ENCODE results near the gene SPINT2. TPM values are rescaled to one million over a fixed set of nuclear protein-coding genes. Genes with fewer than 3 reads are reported as not detected.

SPINT2 gene
- total RNA-seq, 1 experiment from 2014 or later: not detected

- intact Hi-C loops (cut with micrococcal nuclease; ENCODE audit: unreplicated experiment): loop anchor here (10.0 kb wide), 1 partner anchor 188 kb away; no protein-coding TSS in a partner anchor
- H3K27me3 ChIP-seq (replicated peaks; ENCODE audit: insufficient read depth, low read depth, low read length, poor library complexity): no peaks in the 10 kb centered on the region
- BruUV-seq (replicated peaks): no TSS peak
- ChIA-PET CTCF (interaction anchor here (0.9 kb wide), 1 partner anchor 99 kb away, joined by 3 read pairs; no protein-coding TSS in a partner anchor), POLR2A (ENCODE audit: low non-redundant PET) (no interaction called here)
- no peaks in the 10 kb centered on the region for H3K4me1 ChIP-seq (ENCODE audit: insufficient read depth, low read length, poor library complexity, severe bottlenecking)
- H3K27ac ChIP-seq (ENCODE audit: low read depth, low read length, poor library complexity, severe bottlenecking): no peak overlapping the region
- no peak overlapping the region for H3K4me3 ChIP-seq (ENCODE audit: low read depth, low read length, poor library complexity, severe bottlenecking)
- DNase-seq (ENCODE audit: low spot score): no peak
- no peaks in the 10 kb centered on the region for H3K36me3 ChIP-seq (ENCODE audit: insufficient read depth, low read length, poor library complexity, severe bottlenecking)
- no peaks in the 10 kb centered on the region for H3K9me3 ChIP-seq (ENCODE audit: low read depth, low read length, poor library complexity, severe bottlenecking)
- TF ChIP-seq CTCF (conservative IDR thresholded peaks at IDR 0.05; ENCODE audit: low read depth, low read length): no peak
- no peak for TF ChIP-seq EZH2 (IDR thresholded peaks at IDR 0.05; ENCODE audit: borderline replicate concordance, low read depth, low read length, poor library complexity, severe bottlenecking)
These were observed 68.9 kb downstream of the SPINT2 start for GRCh38 chr19:38333245-38333644.

GRCh38 chr19:38335949-38336637 lies 71.7 kb downstream of the SPINT2 start:
- intact Hi-C loops (cut with micrococcal nuclease; ENCODE audit: unreplicated experiment): loop anchor here (2.0 to 10.0 kb wide), 5 partner anchors 36 to 433 kb away; partner anchors contain the start of gene PSMD8
- Histone ChIP-seq H3K4me3 (ENCODE audit: low read depth, low read length, poor library complexity, severe bottlenecking) (peak overlapping the region; percentile 59), H3K27ac (ENCODE audit: low read depth, low read length, poor library complexity, severe bottlenecking) (peak overlapping the region; percentile 61), H3K9me3 (ENCODE audit: low read depth, low read length, poor library complexity, severe bottlenecking) (no peaks in the 10 kb centered on the region), H3K4me1 (ENCODE audit: insufficient read depth, low read length, poor library complexity, severe bottlenecking) (no peaks in the 10 kb centered on the region), H3K36me3 (ENCODE audit: insufficient read depth, low read length, poor library complexity, severe bottlenecking) (no peaks in the 10 kb centered on the region), H3K27me3 (replicated peaks; ENCODE audit: insufficient read depth, low read depth, low read length, poor library complexity) (no peaks in the 10 kb centered on the region)
- CTCF ChIA-PET: no interaction called here
- DNase-seq (ENCODE audit: low spot score): peak; percentile 98
- TF ChIP-seq CTCF (conservative IDR thresholded peaks at IDR 0.05; ENCODE audit: low read depth, low read length): no peak
- TF ChIP-seq EZH2 (IDR thresholded peaks at IDR 0.05; ENCODE audit: borderline replicate concordance, low read depth, low read length, poor library complexity, severe bottlenecking): no peak
- BruUV-seq (replicated peaks): no TSS peak
- POLR2A ChIA-PET (ENCODE audit: low non-redundant PET): interaction anchor here (0.6 kb wide), 2 partner anchors 39 to 89 kb away, joined by 3 to 5 read pairs; no protein-coding TSS in a partner anchor

- CTCF ChIA-PET: interaction anchor here (0.5 kb wide), 1 partner anchor 737 kb away, joined by 4 read pairs; no protein-coding TSS in a partner anchor
- no peaks in the 10 kb centered on the region for H3K27me3 ChIP-seq (replicated peaks; ENCODE audit: insufficient read depth, low read depth, low read length, poor library complexity)
- POLR2A ChIA-PET (ENCODE audit: low non-redundant PET): interaction anchor here (0.6 kb wide), 1 partner anchor 40 kb away, joined by 3 read pairs; no protein-coding TSS in a partner anchor
- H3K36me3 ChIP-seq (ENCODE audit: insufficient read depth, low read length, poor library complexity, severe bottlenecking): no peaks in the 10 kb centered on the region
- peak overlapping the region; percentile 61 for H3K27ac ChIP-seq (ENCODE audit: low read depth, low read length, poor library complexity, severe bottlenecking)
- no TSS peak for BruUV-seq (replicated peaks)
- peak; percentile 96 for DNase-seq (ENCODE audit: low spot score)
- TF ChIP-seq CTCF (conservative IDR thresholded peaks at IDR 0.05; ENCODE audit: low read depth, low read length) (no peak), EZH2 (IDR thresholded peaks at IDR 0.05; ENCODE audit: borderline replicate concordance, low read depth, low read length, poor library complexity, severe bottlenecking) (no peak)
- intact Hi-C loops (cut with micrococcal nuclease; ENCODE audit: unreplicated experiment): loop anchor here (5.0 to 10.0 kb wide), 3 partner anchors 36 to 192 kb away; partner anchors contain the start of gene PSMD8
- no peaks in the 10 kb centered on the region for H3K9me3 ChIP-seq (ENCODE audit: low read depth, low read length, poor library complexity, severe bottlenecking)
- H3K4me3 ChIP-seq (ENCODE audit: low read depth, low read length, poor library complexity, severe bottlenecking): peak overlapping the region; percentile 59
- H3K4me1 ChIP-seq (ENCODE audit: insufficient read depth, low read length, poor library complexity, severe bottlenecking): no peaks in the 10 kb centered on the region
These were observed 72.4 kb downstream of the SPINT2 start for GRCh38 chr19:38336638-38337359.

All from A673 (cell line).